Left renal cortex interstitium (tissue), 4 donors: ENCODE measurements around the gene TOX3. TPM values are rescaled to one million over a fixed set of nuclear protein-coding genes. Genes with fewer than 3 reads are reported as not detected.

Experiments
- DNase-seq, 4 donors: peaks; one replicate each; pipeline ENCODE4 v3.0.0-alpha.2; 2013; ENCODE audit warnings: low read depth in 4 of 4, low spot score in 2 of 4, missing footprints in 1 of 4
- polyA plus RNA-seq, 4 donors: library from polyadenylated mRNA; unstranded; fragments of 120-200 nt; gene quantifications; one replicate each; pipeline ENCODE4 v1.2.1, GENCODE V29; 2013; ENCODE audit not compliant: insufficient read length in 4 of 4

TOX3 gene
- polyA plus RNA-seq, 4 donors: 28.9 to 33.2 (median 32.5) TPM

- DNase-seq: no peak
Measured at GRCh38 chr16:52539191-52539590, 7.8 kb downstream of the TOX3 start.

- DNase-seq: no peak
Measured at GRCh38 chr16:52538511-52538910, 8.4 kb downstream of the TOX3 start.

GRCh38 chr16:52537516-52537915 lies 9.4 kb downstream of the TOX3 start:
- no peak for DNase-seq

DNA sequence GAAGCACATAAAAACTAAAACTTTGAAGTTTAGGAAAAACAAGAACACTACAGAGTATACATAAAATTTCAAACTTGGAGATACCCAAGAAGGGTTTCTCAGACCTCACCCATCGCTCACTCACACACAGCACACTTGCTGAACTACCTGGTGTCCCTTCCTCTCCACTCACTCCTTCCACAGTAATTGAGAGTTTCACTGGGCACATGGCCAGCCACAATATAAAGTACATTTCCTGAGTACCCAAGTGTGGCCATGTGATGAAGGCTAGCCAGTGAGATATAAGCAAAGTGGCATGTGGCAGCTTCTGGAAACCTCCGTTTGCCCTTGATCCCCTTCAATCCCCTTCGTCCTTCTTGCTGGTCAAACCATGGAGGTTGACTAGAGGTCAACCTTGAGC lies 11.9 kb downstream of the TOX3 start:
- no peak for DNase-seq

DNA sequence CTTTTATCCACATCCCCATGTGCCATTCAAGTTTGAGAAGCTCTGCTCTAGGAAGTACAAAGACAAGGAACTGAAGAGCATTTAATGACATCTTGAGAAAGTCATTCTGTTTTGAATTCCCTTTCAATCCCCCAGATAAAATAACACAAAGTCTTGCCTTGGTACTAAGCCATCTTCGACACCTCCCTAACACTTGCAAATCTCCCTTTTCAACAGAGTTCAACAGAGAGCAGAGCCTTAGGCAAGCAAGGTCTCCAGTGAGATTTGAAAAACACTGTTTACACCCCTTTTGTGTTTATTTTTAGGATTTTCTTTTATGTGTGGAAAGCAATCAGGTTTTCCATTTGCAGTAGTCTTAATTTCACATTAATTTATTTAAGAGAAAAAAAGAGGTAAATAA lies 13.6 kb downstream of the TOX3 start:
- DNase-seq: no peak

- no peak for DNase-seq
Measured at GRCh38 chr16:52532384-52532783, 14.6 kb downstream of the TOX3 start.

GRCh38 chr16:52529226-52529625 lies 17.7 kb downstream of the TOX3 start:
- no peak for DNase-seq

DNA sequence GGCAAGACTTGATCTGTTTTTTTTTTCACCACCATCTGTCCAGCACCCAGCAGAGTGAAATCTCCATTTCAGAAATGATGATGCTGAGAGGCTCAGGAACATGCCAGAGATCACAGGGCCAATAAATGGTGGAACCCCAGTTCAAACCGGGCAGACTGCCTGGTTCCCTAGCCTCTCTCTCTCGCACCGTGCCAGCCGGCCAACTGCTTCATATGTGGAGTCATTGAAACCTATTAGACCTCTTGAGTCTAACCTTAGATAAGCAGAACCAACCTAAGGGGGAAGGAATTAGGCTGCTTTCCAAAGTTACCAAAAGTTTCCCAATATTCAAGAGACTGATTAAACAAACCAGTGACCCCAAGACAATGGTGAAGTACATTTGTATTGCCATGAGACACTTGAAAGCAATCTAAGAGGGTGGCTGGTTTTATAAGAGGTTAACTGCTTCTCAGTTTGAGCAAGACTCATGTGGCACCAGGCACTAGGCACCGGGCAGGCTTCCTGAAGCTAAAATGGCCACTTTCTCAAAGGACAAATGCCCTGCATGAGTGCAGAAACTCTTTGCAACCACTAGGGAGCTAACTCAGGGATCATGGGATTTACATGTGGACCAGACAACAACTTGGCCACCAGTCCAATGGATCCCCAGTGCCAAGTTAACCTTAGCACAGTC lies 18.4 kb downstream of the TOX3 start:
- no peak for DNase-seq

DNA sequence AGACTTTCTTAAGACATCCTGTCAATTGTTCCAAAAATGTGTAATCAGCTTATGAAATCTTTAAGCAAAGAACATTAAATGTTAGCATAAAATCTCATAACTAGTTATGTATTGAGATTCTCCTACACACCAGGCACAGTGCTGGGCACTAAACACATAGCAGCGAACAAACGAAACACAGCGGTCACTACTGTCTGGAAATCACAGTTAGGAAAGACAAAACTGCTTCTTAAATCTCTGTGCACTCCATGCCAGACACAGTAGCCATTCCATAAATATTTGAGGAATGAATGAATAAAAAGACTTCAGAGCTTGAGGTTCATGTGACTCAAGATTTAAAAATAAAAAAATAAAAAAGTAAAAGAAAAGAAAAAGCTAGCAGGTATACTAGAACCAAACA lies 20.1 kb downstream of the TOX3 start:
- DNase-seq: no peak

DNA sequence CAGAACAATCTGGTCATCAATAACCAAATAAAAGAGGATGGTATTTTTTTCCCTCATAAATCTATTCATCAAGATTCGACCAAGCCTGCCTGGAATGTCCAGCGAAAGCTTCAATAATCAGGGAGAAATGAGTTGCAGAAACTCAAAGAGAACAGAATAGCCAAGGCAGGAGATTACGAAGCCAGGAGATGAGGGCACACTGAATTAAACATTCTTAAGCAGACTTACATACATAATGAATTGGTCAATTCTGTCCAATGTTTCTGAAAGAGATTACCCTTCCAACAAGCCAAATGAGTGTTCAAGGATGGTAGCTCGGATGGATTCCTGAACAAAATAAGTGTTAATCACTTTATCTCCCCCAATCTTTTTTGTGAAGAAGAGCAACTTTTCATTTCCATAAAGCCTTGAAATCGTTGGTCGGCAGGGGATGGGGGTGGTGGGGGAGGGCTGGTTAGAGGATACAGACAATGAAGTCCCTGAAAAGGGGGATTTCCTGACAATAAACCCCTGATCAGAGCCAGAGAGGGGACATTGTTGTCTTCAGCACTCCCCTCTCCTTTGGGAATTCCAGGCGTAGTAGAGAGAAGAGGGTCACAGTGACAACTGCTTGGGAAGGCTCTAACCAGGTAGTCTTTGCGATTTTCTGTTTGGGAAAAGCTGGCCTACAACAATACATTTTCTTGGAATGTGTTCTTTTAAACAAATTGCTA lies 20.7 kb downstream of the TOX3 start:
- DNase-seq: no peak

GRCh38 chr16:52521570-52521969 lies 25.4 kb downstream of the TOX3 start:
- no peak for DNase-seq

- DNase-seq: no peak
Measured at GRCh38 chr16:52518884-52519283, 28.1 kb downstream of the TOX3 start.

GRCh38 chr16:52515068-52515671 lies 31.8 kb downstream of the TOX3 start:
- DNase-seq: peak in 1 of 4 donors; percentile 9

GRCh38 chr16:52512297-52512987 lies 34.5 kb downstream of the TOX3 start:
- no peak for DNase-seq

- no peak for DNase-seq
Measured at GRCh38 chr16:52501746-52502145, 45.2 kb downstream of the TOX3 start.

DNA sequence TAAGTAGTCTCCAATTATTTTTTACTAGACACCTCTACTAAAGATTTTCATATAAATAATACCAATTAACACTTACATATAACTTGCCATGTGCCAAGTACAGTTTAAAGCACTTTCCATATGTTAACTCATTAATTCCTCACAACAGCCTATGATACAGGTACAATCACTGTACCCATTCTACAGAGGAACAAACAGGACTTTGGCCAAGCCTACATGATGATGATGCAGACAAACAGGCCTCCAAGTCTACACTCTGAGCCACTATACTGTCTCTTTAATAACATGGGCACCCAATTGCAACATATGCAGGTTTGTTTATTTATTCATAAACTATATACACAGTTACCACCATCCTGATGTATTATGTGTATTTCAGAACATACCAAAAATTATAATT lies 46.0 kb downstream of the TOX3 start:
- DNase-seq: no peak

- DNase-seq: no peak
Measured at GRCh38 chr16:52499060-52499440, 47.9 kb downstream of the TOX3 start.

DNA sequence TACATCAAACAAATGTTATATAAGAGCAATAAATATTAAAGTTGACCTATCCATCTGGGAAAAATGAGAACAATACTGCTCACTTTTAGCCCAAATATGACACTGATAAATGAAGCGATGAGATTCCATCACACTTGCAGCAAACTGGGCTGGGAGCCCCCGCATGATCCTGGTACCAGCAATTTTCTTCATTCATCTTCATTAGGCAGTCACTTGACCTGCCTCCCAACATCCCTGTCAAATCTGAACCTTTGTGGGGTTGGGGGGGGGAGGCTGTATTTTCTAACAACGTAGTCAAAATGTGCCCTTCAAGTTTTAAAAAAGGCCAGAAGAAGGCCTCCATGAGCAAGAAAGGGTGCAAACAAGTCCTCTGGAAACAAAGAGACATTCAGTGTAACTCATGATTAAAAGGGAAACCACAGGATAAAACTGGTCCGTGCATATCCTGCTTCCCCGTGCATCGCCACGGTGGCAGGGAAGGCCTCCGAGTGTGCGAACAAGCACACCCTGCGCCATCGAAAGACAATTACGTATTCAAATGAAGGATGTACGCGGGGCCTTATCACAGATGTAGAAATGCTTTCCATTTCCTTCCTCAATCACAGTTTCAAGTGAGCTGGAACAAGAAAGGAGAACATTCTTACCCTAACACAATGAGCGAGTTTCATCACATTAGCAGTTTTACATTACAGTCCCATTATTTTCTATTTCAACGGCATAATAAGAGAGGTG lies 48.4 kb downstream of the TOX3 start:
- no peak for DNase-seq

GRCh38 chr16:52497067-52497816 lies 49.7 kb downstream of the TOX3 start:
- DNase-seq: peak in 3 of 4 donors; percentile 11 to 33 (median 19)
